Left cardiac atrium (tissue), 4 donors: Measurements from ENCODE around the gene CFDP1. TPM values are rescaled to one million over a fixed set of nuclear protein-coding genes. Genes with fewer than 3 reads are reported as not detected.
"Not testable (repeated sequence)": the region's sequence is repeated elsewhere in the genome, so short reads cannot be mapped to it uniquely, and the experiment has no call there.

Source experiments
- ATAC-seq, 2 donors: fragments of 200-7000 bp; cut with Tn5 transposase; one replicate each; pipeline ENCODE4 v1.9.1; 2020; ENCODE audit warnings: mild to moderate bottlenecking in 2 of 2, moderate library complexity in 2 of 2
- DNase-seq: peaks from one replicate; pipeline ENCODE4 v3.0.0-alpha.2; 2020
- intact Hi-C, 2 donors: fragments of 100-400 bp; cut with DNase I; formaldehyde crosslinking; loops; one replicate each; pipeline versions ENCODE4 v1.14.1 to v1.15.1; 2022 to 2023
- long read RNA-seq: library from polyadenylated mRNA; unstranded; transcript quantifications from one replicate; pipeline ENCODE4 v2.0.0, GENCODE V29; 2021
- total RNA-seq, 2 donors: library from RNA; stranded (reverse); fragmentation: NEBNext Ultra II Directional; extraction: Animal tissue kit (Norgen Biotek cat#: 25700); gene quantifications; one replicate each; pipeline ENCODE4 v1.2.1, GENCODE V29; 2021
- donor health status: DM: no; HTN: yes; CAD: no.
- donor health status: DM: no; HTN: yes; CAD: no; lungs with severe emphysema.
- donor health status: DM: yes; HTN: yes; CAD: no.
- donor health status: Dilated cardiomyopathy.

Gene CFDP1
- total RNA-seq: 10 to 100 TPM; 31.3 to 32.7 TPM
- long read RNA-seq, transcript CFDP1-201 (7 exons, 1,275 nt): major isoform, 18 of 21 reads
- long read RNA-seq, partial matches to known transcripts: 0 of 21 reads
- long read RNA-seq, other reads (novel, unspliced or antisense): 3 of 21 reads

GRCh38 chr16:75432828-75433731 is at the start of gene CFDP1:
CFDP1 (minus strand) TSS chr16:75433503; CDS start chr16:75433352, 151 bp downstream.
- ATAC-seq: peak; percentile 98
- intact Hi-C loops: no loop called here
- DNase-seq: peak; percentile 98

DNA sequence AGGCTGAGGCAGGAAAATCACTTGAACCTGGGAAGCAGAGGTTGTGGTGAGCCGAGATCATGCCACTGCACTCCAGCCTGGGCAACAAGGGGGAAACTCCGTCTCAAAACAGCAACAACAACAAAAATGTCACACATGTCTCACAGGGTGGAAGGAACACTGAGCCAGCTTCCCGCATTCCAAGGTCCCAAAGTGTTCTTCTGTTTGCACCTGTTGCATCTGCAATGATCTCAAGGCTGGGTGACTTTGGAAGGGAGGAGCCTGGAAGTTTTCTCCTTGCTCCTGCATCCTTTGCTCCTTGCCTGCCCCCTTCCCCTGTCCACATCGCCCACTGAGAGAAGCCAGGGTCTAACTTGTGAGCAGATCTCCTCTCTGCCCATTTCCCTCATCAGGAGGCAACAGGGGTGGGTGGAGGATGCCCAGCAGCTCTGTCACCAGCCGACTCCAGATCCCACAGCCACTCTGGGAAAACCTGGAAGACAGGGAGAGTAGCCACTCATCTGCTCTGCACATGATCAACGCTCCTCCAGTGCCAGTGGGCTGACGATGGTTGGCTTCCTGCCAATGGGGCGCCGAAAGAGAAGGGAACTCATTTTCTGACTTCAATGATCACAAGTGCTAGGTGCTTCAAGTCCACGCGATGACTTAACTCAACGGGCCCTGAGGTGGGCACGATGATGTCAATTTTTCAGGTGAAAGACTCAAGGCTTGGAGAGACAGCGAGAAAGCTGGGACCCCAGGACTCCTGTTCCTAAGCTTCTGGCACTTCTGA is 49.3 kb upstream of the CFDP1 start:
- ATAC-seq (no peak), DNase-seq (no peak)
- intact Hi-C loops: no loop called here

DNA sequence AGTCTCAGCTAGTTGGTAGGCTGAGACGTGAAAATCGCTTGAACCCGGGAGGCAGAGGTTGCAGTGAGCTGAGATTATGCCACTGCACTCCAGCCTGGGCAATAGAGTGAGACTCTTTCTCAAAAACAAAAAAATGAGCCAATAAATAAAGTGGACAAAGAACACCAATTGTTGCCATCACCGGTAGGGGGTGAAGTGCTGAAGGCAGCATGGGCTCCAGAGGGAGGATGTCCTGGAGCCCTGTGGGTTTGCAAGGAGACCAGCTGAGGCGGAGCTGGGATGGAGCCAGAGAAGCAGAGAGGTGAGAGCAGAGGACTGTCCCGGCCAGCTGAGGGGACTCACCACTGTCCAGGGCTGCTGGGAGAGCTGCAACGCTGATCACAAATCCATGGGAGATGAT is 48.2 kb upstream of the CFDP1 start:
- no peak for ATAC-seq
- intact Hi-C loops: no loop called here
- no peak for DNase-seq

GRCh38 chr16:75479421-75479990 is 46.2 kb upstream of the CFDP1 start:
- intact Hi-C loops: loop anchor here (10.0 kb wide), 2 partner anchors 65 to 285 kb away; no protein-coding TSS in a partner anchor
- DNase-seq: no peak
- ATAC-seq: no peak

- DNase-seq: no peak
- intact Hi-C loops: loop anchor here (10.0 kb wide), 2 partner anchors 66 to 286 kb away; no protein-coding TSS in a partner anchor
- ATAC-seq: no peak
Observed at GRCh38 chr16:75478480-75479345, 45.4 kb upstream of the CFDP1 start.

- no peak for ATAC-seq
- intact Hi-C loops: loop anchor here (10.0 kb wide), 2 partner anchors 67 to 287 kb away; no protein-coding TSS in a partner anchor
- no peak for DNase-seq
Observed at GRCh38 chr16:75477680-75478473, 44.6 kb upstream of the CFDP1 start.

GRCh38 chr16:75476817-75477216 is 43.5 kb upstream of the CFDP1 start:
- DNase-seq: no peak
- intact Hi-C loops: loop anchor here (10.0 kb wide), 2 partner anchors 68 to 288 kb away; no protein-coding TSS in a partner anchor
- no peak for ATAC-seq

GRCh38 chr16:75475420-75475847 is 42.1 kb upstream of the CFDP1 start:
- ATAC-seq: no peak
- intact Hi-C loops: loop anchor here (10.0 kb wide), 2 partner anchors 69 to 289 kb away; no protein-coding TSS in a partner anchor
- no peak for DNase-seq

GRCh38 chr16:75472908-75473877 is 39.9 kb upstream of the CFDP1 start:
- intact Hi-C loops: loop anchor here (5.0 to 10.0 kb wide), 3 partner anchors 72 to 292 kb away; no protein-coding TSS in a partner anchor
- DNase-seq: no peak

DNA sequence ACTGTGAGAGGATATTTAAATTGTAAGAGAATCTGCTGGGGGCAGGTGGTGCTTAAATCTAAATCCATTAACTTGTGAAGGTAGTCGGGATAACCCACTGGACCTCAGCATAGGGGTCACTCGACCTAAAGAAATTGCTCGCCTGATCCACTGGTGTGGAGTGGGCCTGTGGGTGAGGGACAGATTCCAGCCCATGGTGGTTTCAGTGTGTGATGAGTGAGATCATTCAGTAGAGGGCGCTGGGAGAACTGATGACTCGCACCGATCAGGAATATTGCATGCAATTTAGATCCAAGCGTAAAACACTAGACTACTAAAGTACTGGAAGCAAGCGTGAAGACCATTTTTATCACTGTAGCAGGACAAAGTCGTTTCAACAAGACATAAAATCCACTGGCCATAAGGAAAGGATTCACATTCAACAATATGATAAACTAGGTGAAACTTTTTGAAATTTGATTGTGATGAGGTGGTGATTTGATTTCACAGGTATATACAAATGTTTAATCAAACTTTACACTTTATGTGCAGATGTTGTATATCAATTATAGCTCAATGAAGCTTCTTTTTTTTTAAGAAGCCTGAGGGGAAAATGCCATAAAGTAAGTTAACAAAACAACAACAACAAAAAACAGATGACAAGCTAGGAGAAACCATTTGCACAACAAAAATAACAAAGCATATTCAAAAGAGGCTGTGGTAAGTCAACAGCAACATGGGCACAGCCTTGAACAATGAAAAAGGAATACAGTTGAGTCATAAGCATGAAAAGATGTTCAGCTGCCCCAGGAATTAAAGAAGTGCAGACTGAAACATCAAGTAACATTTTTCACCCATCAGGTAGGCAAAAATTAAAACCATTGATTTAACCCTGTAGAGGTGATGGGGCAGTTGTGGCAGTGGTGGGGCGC is 38.7 kb upstream of the CFDP1 start:
- intact Hi-C loops: loop anchor here (5.0 to 10.0 kb wide), 3 partner anchors 73 to 293 kb away; no protein-coding TSS in a partner anchor
- DNase-seq (peak; percentile 58), ATAC-seq (peak; percentile 93 to 96)

More at GRCh38 chr16:75472908-75473877, 39.9 kb upstream of the CFDP1 start:
- ATAC-seq: no peak

DNA sequence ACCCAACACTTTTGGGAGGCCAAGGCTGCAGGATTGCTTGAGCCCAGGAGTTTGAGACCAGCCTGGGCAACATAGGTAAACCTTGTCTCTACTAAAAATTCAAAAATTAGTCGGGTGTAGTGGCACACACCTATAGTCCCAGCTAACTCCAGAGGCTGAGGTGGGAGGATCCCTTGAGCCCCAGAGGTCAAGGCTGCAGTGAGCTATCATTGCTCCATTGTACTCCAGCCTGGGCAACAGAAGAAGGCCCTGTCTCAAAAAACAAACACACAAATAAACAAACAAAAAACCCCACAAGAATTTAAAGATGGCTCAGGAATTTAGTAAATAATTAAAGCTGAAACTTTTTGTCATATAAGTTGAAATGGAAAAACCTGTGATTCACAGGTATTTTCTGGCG is 33.5 kb upstream of the CFDP1 start:
- DNase-seq (no peak), ATAC-seq (no peak)
- intact Hi-C loops: no loop called here

DNA sequence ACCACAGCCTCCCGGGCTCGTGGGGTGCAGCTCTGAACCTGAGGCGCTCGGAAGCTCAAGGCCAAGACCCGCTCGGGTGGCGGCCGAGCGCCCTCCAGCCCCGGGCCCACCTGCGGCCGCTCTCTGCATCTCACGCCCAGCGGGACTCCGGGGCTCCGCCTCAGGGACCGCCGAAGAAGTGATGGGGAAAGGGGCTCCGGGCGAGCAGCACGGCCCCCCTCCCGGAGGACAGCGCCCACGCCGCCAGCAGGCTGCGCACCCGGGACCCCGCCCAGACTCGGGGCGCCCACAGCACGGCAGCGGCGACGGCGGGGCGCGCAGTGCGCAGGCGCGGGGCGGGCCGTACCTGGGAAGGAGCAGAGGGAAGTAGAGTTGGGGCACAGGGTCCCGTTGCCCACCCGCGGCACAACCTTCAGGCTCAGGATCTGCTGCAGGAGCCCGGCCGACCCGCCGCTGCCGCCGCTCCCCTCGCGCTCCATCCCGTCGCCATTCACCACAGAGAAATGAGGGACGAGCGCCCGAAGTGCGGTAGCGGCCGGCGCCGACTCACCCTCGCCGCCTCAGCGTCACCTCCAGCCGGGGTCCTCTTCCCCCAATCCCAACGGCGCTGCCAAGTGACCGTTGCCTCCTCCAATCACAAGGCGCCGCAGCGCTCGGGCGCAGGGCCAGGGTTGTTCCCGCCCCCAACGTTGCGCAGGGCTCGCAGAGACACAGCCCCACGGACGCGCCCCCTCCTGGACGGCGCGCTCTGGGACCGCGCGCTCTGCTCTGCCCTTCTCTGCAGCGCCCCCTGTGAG is 31.0 kb upstream of the CFDP1 start, which contains the start of gene TMEM170A:
TSS of gene TMEM170A (minus strand) at position 568 of the 797 bp plus-strand sequence. CDS start at position 479, 89 bp downstream.
- intact Hi-C loops: no loop called here
- DNase-seq: peak; percentile 100
- ATAC-seq: peak; percentile 98

GRCh38 chr16:75463389-75464121 is 30.3 kb upstream of the CFDP1 start:
- peak; percentile 27 to 49 for ATAC-seq
- intact Hi-C loops, DNase-seq: not testable (repeated sequence)
